Tibial nerve (tissue), 3 donors: Measurements from ENCODE around the gene TMC3.
"Not testable (repeated sequence)": the region's sequence is repeated elsewhere in the genome, so short reads cannot be mapped to it uniquely, and the experiment has no call there.

Experiments used
- EP300 ChIP-seq, 2 donors: sonication (generic); formaldehyde crosslinking; IDR thresholded peaks; one replicate each; pipeline ENCODE4 v1.6.1; 2017; ENCODE audit warnings: antibody characterized with exemption in 2 of 2, mild to moderate bottlenecking in 1 of 2
- POLR2A ChIP-seq, 2 donors: fragments of 450-650 bp; IDR thresholded peaks; one replicate each; pipeline ENCODE4 v1.6.1; 2017; ENCODE audit warnings: antibody characterized with exemption in 2 of 2, mild to moderate bottlenecking in 2 of 2, moderate library complexity in 2 of 2

DNA sequence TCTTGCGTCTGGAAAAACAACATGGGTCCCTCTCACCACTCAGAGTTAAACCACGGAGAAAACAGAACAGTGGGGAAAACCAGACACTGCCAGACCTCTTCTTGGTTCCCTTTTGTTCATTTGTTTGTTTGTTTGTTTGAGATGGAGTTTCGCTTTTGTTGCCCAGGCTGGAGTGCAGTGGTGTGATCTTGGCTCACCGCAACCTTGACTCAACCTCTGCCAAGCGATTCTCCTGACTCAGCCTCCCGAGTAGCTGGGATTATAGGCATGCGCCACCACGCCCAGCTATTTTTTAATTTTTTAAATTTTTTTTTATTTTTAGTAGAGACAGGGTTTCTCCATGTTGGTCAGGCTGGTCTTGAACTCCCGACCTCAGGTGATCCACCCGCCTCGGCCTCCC, 25.3 kb downstream of the TMC3 start:
- not testable (repeated sequence) for TF ChIP-seq EP300, POLR2A (IDR thresholded peaks at IDR 0.05)
